ENCODE data around the gene CIROP.

Gene CIROP

GRCh38 chr14:23149745-23150144 lies 45.0 kb upstream of the CIROP start:
- Histone ChIP-seq H3F3A (ENCODE audit: control insufficient read depth, insufficient read depth) (no peaks in the 10 kb centered on the region), H3K36me3 (ENCODE audit: control insufficient read depth, low read length) (no peaks in the 10 kb centered on the region), H3K27me3 (ENCODE audit: control insufficient read depth, low read length) (peaks cover 13% of the 10 kb centered on the region; the same call in 1 of the 2 replicates), H3K4me3 (ENCODE audit: low read length) (no peak overlapping the region), H4K20me1 (ENCODE audit: control insufficient read depth, insufficient read depth, low read depth, low read length) (no peaks in the 10 kb centered on the region), H3K9me2 (replicated peaks; ENCODE audit: control insufficient read depth, low read length) (no peaks in the 10 kb centered on the region), H3K4me2 (ENCODE audit: low read length) (no peak overlapping the region), H3K9me3 (ENCODE audit: control insufficient read depth, insufficient read depth, low read length) (no peaks in the 10 kb centered on the region), H3K4me1 (ENCODE audit: control insufficient read depth, low read length) (peaks cover 6% of the 10 kb centered on the region; the same call in 1 of the 2 replicates), H3K79me2 (ENCODE audit: control insufficient read depth, low read length) (no peaks in the 10 kb centered on the region), H3K27ac (ENCODE audit: low read depth, low read length) (no peak overlapping the region)
- no peak for TF ChIP-seq CTCF (IDR thresholded peaks at IDR 0.05; ENCODE audit: low read depth, low read length, poor library complexity, severe bottlenecking)
- no peak for TF ChIP-seq EZH2phosphoT487 (IDR thresholded peaks at IDR 0.05; ENCODE audit: borderline replicate concordance, low read length)

GRCh38 chr14:23148591-23149249 lies 43.9 kb upstream of the CIROP start:
- TF ChIP-seq CTCF (IDR thresholded peaks at IDR 0.05; ENCODE audit: low read depth, low read length, poor library complexity, severe bottlenecking) (no peak), EZH2phosphoT487 (IDR thresholded peaks at IDR 0.05; ENCODE audit: borderline replicate concordance, low read length) (no peak)
- Histone ChIP-seq H3K27ac (ENCODE audit: low read depth, low read length) (no peak overlapping the region), H3K4me2 (ENCODE audit: low read length) (no peak overlapping the region), H3K36me3 (ENCODE audit: control insufficient read depth, low read length) (no peaks in the 10 kb centered on the region), H4K20me1 (ENCODE audit: control insufficient read depth, insufficient read depth, low read depth, low read length) (no peaks in the 10 kb centered on the region), H3F3A (ENCODE audit: control insufficient read depth, insufficient read depth) (no peaks in the 10 kb centered on the region), H3K27me3 (ENCODE audit: control insufficient read depth, low read length) (peaks cover 17% of the 10 kb centered on the region; the same call in 1 of the 2 replicates), H3K9me2 (replicated peaks; ENCODE audit: control insufficient read depth, low read length) (no peaks in the 10 kb centered on the region), H3K4me3 (ENCODE audit: low read length) (no peak overlapping the region), H3K4me1 (ENCODE audit: control insufficient read depth, low read length) (peaks cover 6% of the 10 kb centered on the region; the same call in 1 of the 2 replicates), H3K79me2 (ENCODE audit: control insufficient read depth, low read length) (no peaks in the 10 kb centered on the region), H3K9me3 (ENCODE audit: control insufficient read depth, insufficient read depth, low read length) (no peaks in the 10 kb centered on the region)

GRCh38 chr14:23147676-23148075 lies 42.9 kb upstream of the CIROP start:
- Histone ChIP-seq H3K9me3 (ENCODE audit: control insufficient read depth, insufficient read depth, low read length) (no peaks in the 10 kb centered on the region), H3K4me1 (ENCODE audit: control insufficient read depth, low read length) (peaks cover 6% of the 10 kb centered on the region; the same call in 1 of the 2 replicates), H3K4me3 (ENCODE audit: low read length) (no peak overlapping the region), H3K9me2 (replicated peaks; ENCODE audit: control insufficient read depth, low read length) (no peaks in the 10 kb centered on the region), H3K4me2 (ENCODE audit: low read length) (no peak overlapping the region), H3K36me3 (ENCODE audit: control insufficient read depth, low read length) (no peaks in the 10 kb centered on the region), H3K27me3 (ENCODE audit: control insufficient read depth, low read length) (peaks cover 19% of the 10 kb centered on the region; the same call in 1 of the 2 replicates), H3K79me2 (ENCODE audit: control insufficient read depth, low read length) (no peaks in the 10 kb centered on the region), H3F3A (ENCODE audit: control insufficient read depth, insufficient read depth) (no peaks in the 10 kb centered on the region), H3K27ac (ENCODE audit: low read depth, low read length) (no peak overlapping the region), H4K20me1 (ENCODE audit: control insufficient read depth, insufficient read depth, low read depth, low read length) (no peaks in the 10 kb centered on the region)
- TF ChIP-seq CTCF (IDR thresholded peaks at IDR 0.05; ENCODE audit: low read depth, low read length, poor library complexity, severe bottlenecking) (no peak), EZH2phosphoT487 (IDR thresholded peaks at IDR 0.05; ENCODE audit: borderline replicate concordance, low read length) (no peak)
